Loucy (cell line): ENCODE results near the gene DLX3.

Experiments
- H2AFZ ChIP-seq: fragments of 200-600 bp; sonication (generic); 2 replicates; pipeline ENCODE4 v1.6.0; 2016; ENCODE audit warnings: antibody characterized with exemption, mild to moderate bottlenecking, low read length, moderate library complexity
- H3F3A ChIP-seq: fragments of 200-600 bp; 2 replicates; pipeline ENCODE4 v1.6.0; 2016; ENCODE audit warnings: antibody characterized with exemption, low read depth, mild to moderate bottlenecking
- H3K27me3 ChIP-seq: fragments of 200-600 bp; sonication (generic); 2 replicates; pipeline ENCODE4 v1.6.1; 2014; ENCODE audit warnings: low read length, mild to moderate bottlenecking; ENCODE audit not compliant: insufficient read depth, poor library complexity, severe bottlenecking
- H3K36me3 ChIP-seq: fragments of 200-600 bp; sonication (generic); 2 replicates; pipeline ENCODE4 v1.6.1; 2016; ENCODE audit warnings: low read length; ENCODE audit not compliant: insufficient read depth
- H3K4me1 ChIP-seq: fragments of 200-600 bp; sonication (generic); 2 replicates; pipeline ENCODE4 v1.5.1; 2014; ENCODE audit warnings: low read length, mild to moderate bottlenecking; ENCODE audit not compliant: insufficient read depth, poor library complexity, severe bottlenecking
- H3K4me2 ChIP-seq: fragments of 200-600 bp; sonication (generic); 2 replicates; pipeline ENCODE4 v1.6.0; 2014; ENCODE audit warnings: antibody characterized with exemption, low read length, low read depth, mild to moderate bottlenecking; ENCODE audit not compliant: poor library complexity, severe bottlenecking
- H3K4me3 ChIP-seq: fragments of 200-600 bp; sonication (generic); 2 replicates; pipeline ENCODE4 v1.5.1; 2014; ENCODE audit warnings: low read length, mild to moderate bottlenecking, mixed read lengths; ENCODE audit not compliant: poor library complexity, severe bottlenecking
- H3K79me2 ChIP-seq: fragments of 200-600 bp; sonication (generic); 2 replicates; pipeline ENCODE4 v1.6.1; 2014; ENCODE audit warnings: low read length; ENCODE audit not compliant: insufficient read depth
- H3K9ac ChIP-seq: fragments of 200-600 bp; sonication (generic); 2 replicates; pipeline ENCODE4 v1.6.0; 2014; ENCODE audit warnings: mild to moderate bottlenecking, low read depth, low read length, moderate library complexity; ENCODE audit not compliant: poor library complexity, severe bottlenecking
- H3K9me2 ChIP-seq: fragments of 200-600 bp; sonication (generic); replicated peaks from 2 replicates; pipeline ENCODE4 v1.6.1; 2016; ENCODE audit warnings: low read depth, low read length, mixed read lengths
- H3K9me3 ChIP-seq: fragments of 200-600 bp; sonication (generic); 2 replicates; pipeline ENCODE4 v1.6.1; 2014; ENCODE audit warnings: mild to moderate bottlenecking, antibody characterized with exemption, low read length, low read depth; ENCODE audit not compliant: insufficient read depth
- H4K20me1 ChIP-seq: fragments of 200-600 bp; sonication (generic); 2 replicates; pipeline ENCODE4 v1.6.0; 2014; ENCODE audit warnings: antibody characterized with exemption, low read length, mild to moderate bottlenecking; ENCODE audit not compliant: insufficient read depth, poor library complexity, severe bottlenecking
- EZH2phosphoT487 ChIP-seq: fragments of 200-600 bp; IDR thresholded peaks from 2 replicates; pipeline ENCODE4 v1.6.1; 2018; ENCODE audit warnings: antibody characterized with exemption, mild to moderate bottlenecking, moderate library complexity, borderline replicate concordance
- TF ChIP-seq, protein P1 (sequence below): fragments of 200-600 bp; sonication (generic); conservative IDR thresholded peaks from 2 replicates; pipeline ENCODE4 v1.5.1; 2014; ENCODE audit warnings: mild to moderate bottlenecking, antibody characterized with exemption, low read length

Gene DLX3

DNA sequence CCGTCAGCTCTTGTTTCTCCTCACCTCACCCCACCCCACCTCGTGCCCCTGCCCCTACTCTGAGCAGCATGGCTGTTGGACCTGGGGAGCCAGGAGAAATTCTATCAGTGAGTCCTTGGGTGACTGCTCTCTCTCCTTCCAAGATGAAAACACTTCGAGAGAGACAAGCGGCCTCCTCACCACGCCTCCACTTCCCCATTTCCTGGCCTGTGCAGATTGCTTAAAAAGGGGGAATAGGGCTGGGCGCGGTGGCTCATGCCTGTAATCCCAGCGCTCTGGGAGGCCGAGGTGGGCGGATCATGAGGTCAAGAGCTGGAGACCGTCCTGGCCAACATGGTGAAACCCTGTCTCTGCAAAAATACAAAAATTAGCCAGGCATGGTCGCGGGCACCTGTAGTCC, 16.5 kb downstream of the DLX3 start:
- H3K9ac ChIP-seq: no peak overlapping the region
- H2AFZ ChIP-seq: no peak overlapping the region
- no peaks in the 10 kb centered on the region for H3K9me2 ChIP-seq
- H3K9me3 ChIP-seq: no peaks in the 10 kb centered on the region
- peaks cover 15% of the 10 kb centered on the region for H3K4me1 ChIP-seq
- H3K36me3 ChIP-seq: no peaks in the 10 kb centered on the region
- no peaks in the 10 kb centered on the region for H3K79me2 ChIP-seq
- H4K20me1 ChIP-seq: no peaks in the 10 kb centered on the region
- H3K4me2 ChIP-seq: no peak overlapping the region
- TF ChIP-seq, protein P1, sequence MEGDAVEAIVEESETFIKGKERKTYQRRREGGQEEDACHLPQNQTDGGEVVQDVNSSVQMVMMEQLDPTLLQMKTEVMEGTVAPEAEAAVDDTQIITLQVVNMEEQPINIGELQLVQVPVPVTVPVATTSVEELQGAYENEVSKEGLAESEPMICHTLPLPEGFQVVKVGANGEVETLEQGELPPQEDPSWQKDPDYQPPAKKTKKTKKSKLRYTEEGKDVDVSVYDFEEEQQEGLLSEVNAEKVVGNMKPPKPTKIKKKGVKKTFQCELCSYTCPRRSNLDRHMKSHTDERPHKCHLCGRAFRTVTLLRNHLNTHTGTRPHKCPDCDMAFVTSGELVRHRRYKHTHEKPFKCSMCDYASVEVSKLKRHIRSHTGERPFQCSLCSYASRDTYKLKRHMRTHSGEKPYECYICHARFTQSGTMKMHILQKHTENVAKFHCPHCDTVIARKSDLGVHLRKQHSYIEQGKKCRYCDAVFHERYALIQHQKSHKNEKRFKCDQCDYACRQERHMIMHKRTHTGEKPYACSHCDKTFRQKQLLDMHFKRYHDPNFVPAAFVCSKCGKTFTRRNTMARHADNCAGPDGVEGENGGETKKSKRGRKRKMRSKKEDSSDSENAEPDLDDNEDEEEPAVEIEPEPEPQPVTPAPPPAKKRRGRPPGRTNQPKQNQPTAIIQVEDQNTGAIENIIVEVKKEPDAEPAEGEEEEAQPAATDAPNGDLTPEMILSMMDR: no peak
- TF ChIP-seq EZH2phosphoT487: no peak
- H3K4me3 ChIP-seq: no peak overlapping the region
- H3K27me3 ChIP-seq: no peaks in the 10 kb centered on the region
- H3F3A ChIP-seq: no peaks in the 10 kb centered on the region

DNA sequence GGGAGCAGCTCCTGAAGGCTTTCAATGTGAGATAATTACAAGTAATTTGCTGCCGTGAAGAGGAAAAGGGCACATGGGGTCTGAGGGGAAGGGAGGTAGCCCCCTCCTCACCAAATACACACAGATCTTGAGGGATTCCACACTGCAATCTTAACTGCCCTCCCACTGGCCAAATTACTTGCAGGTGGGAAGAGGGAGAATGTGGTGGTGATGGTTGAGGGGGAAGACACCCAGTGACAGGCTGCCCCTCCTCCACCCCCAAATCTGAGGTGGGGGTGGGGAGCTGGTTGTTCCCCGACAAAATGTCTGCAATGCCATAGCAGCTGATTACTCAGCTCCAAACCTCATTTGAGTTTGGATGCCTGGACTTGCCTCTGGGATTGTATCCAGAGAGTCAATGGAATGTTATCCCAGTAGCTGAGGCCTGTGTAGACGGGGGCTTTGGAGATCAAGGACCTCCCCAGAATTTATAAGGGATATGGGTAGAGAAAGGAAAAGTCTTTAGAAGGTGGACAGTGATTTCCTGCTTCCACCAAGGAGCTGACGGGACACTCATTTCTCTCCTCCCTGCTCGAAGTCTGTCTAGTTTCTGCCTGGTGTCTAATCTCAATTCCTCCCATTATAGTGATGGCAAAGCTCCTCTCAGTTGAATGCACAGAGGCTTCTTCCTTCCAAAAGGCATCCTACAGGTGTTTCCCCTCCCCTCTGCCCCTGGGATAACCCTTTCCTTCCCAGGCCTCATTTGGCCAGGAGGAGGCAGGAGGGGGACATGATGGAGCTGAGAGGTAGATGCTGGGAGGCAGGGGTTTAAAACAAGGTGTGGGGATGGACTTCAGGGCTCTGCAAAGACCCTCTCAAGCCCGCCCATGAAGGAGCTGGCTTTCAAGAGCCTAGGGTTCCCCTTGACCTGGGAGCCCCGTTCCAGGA, 17.3 kb downstream of the DLX3 start:
- no peaks in the 10 kb centered on the region for H3K79me2 ChIP-seq
- no peak overlapping the region for H3K4me3 ChIP-seq
- no peaks in the 10 kb centered on the region for H3K9me3 ChIP-seq
- H3K9me2 ChIP-seq: no peaks in the 10 kb centered on the region
- H3K9ac ChIP-seq: no peak overlapping the region
- H3K27me3 ChIP-seq: no peaks in the 10 kb centered on the region
- H3F3A ChIP-seq: no peaks in the 10 kb centered on the region
- H3K4me2 ChIP-seq: no peak overlapping the region
- H3K4me1 ChIP-seq: peaks cover 15% of the 10 kb centered on the region
- H4K20me1 ChIP-seq: no peaks in the 10 kb centered on the region
- H2AFZ ChIP-seq: no peak overlapping the region
- no peaks in the 10 kb centered on the region for H3K36me3 ChIP-seq
- TF ChIP-seq, protein P1: no peak
- TF ChIP-seq EZH2phosphoT487: no peak

DNA sequence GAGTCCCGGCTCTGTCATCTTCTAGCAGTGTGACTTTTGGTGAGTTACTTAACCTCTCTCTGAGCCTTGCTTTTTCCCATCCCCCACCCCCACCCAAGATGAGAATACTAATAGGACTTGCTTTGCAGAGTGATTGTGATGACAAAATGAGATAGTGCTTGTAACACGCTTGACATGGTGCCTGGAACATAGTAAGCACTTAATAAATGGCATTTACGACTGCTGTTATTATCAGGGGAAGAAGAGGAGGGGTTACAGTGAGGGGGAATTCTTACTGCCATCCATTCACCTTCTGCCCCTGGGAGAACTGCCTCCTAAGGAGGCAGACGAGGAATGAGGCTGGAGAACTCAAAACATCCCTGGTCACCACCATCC, 18.2 kb downstream of the DLX3 start:
- Histone ChIP-seq H3K36me3 (no peaks in the 10 kb centered on the region), H3K9me3 (no peaks in the 10 kb centered on the region), H3K4me2 (no peak overlapping the region), H3K4me3 (no peak overlapping the region), H4K20me1 (no peaks in the 10 kb centered on the region), H3F3A (no peaks in the 10 kb centered on the region), H3K9ac (no peak overlapping the region), H2AFZ (no peak overlapping the region), H3K4me1 (peaks cover 15% of the 10 kb centered on the region), H3K27me3 (no peaks in the 10 kb centered on the region), H3K9me2 (no peaks in the 10 kb centered on the region), H3K79me2 (no peaks in the 10 kb centered on the region)
- TF ChIP-seq EZH2phosphoT487: no peak
- TF ChIP-seq, protein P1: no peak
